Endometrium (tissue), 2 donors: Measurements from ENCODE around the gene CCDC186.
A peak's percentile ranks its signal among the peaks of the same experiment; 100 is the strongest.

ENCODE experiments used
- FAIRE-seq: peaks from 2 replicates; lab custom pipeline; 2012; peaks lifted over from hg19 to GRCh38; lab: Jason Lieb, UNC
- donor health status: control.
- donor health status: control.

The CCDC186 gene

GRCh38 chr10:114173921-114174694 is at the start of gene CCDC186:
Gene CCDC186, minus strand, starts transcription at chr10:114174203. Its CDS starts 10,935 bp downstream, at chr10:114163268.
- peak; percentile 64 for FAIRE-seq

GRCh38 chr10:114223066-114223465 is 49.1 kb upstream of the CCDC186 start:
- FAIRE-seq: no peak

GRCh38 chr10:114221235-114221634 is 47.2 kb upstream of the CCDC186 start:
- FAIRE-seq: no peak

DNA sequence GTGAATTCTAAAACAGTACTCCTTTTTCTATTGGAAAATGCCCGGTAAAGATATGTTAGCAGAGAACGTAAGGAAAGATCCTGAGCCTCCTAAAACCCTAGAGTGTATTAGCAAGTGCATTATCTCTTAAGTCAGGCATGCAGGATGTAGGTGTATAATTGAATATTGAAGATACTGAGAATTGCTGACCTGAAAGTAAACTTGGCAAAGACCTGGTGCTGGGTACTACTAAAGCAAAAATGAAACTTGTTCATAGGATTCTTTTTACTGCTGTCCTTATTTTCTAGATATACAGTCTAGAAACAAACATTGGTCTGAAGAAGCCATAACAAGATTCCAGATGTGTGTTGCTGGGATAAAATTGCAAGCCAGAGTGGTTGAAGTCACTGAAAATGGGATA is 46.3 kb upstream of the CCDC186 start:
- FAIRE-seq: no peak

- no peak for FAIRE-seq
Measured at GRCh38 chr10:114215033-114215432, 41.0 kb upstream of the CCDC186 start.

GRCh38 chr10:114212153-114212552 is 38.1 kb upstream of the CCDC186 start:
- no peak for FAIRE-seq

- no peak for FAIRE-seq
Measured at GRCh38 chr10:114208351-114208750, 34.3 kb upstream of the CCDC186 start.

DNA sequence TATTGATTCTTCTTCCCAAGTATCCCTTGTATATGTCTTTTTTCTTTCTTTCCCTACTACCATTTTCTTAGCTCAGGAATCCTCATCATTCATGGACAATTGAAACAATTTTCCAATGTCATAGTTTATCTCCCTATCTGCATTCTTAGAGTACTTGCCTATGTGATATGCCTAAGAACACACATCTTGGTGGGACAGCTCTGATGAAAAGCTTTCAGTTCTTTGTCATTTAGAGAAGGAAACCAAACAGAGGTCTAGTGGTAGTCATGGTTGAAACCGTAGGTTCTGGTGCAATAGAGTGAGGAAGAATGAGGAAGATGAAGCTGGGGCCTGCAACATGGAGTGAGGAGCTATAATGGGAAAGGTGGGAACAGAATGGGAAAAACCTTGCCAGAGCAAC is 33.3 kb upstream of the CCDC186 start:
- no peak for FAIRE-seq

DNA sequence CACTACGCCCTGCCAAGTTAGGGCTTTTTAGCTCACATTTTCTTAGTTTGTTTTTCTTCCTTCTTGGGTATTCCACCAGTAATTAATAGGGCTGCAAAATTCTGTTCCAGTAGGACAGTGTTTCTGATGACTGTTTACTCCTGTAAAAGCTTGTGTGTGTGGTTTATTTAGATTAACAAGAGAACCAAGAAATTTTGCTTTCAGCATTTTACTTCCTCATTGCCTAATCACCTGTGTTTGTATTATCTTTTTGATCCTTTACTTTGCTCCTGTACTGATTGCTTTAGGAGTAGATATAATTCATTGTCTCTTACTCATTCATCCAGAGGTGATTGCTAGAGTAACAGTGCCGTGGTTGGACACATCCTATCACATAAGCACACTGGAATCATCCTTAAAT is 32.9 kb upstream of the CCDC186 start:
- FAIRE-seq: no peak

DNA sequence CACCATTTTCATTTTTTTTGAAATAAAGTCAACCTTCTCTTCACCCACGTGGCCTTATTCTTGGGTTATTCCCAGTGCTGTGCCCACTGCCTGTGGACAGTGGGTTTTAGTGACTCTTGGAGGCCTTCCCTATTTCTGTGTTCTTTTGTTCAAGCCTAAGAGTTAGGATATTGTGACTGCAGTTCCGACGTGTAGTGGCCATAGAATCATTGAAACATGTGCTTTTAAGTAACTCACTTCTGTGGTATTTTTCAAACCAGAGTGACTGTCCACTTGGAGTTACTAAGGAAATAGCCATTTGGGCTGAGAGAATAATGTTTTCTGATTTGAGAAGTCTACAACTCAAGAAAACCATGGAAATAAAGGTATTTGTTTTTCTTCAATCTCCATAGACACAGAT is 28.8 kb upstream of the CCDC186 start:
- FAIRE-seq: no peak

GRCh38 chr10:114199239-114199638 is 25.2 kb upstream of the CCDC186 start:
- no peak for FAIRE-seq

GRCh38 chr10:114195079-114195478 is 21.1 kb upstream of the CCDC186 start:
- no peak for FAIRE-seq

DNA sequence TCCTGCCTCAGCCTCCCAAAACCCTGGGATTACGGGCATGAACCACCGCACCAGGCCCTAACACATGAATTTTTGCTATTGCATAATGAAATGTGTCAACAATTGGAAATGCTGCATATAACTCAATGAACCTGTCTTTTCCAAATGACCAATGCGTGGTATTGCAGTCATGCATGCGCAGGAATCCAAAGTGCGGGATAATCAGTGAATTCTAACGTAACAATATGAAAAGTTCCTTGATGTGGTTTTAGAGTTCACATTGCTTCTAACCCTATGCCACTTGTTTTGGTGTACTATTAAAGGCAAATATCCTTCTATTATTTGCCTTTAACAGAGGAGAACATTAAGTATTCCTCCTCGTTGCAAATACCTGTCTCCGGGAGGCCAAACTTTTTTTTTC is 15.7 kb upstream of the CCDC186 start:
- FAIRE-seq: no peak

GRCh38 chr10:114188900-114189299 is 14.9 kb upstream of the CCDC186 start:
- no peak for FAIRE-seq

GRCh38 chr10:114188001-114188400 is 14.0 kb upstream of the CCDC186 start:
- no peak for FAIRE-seq

DNA sequence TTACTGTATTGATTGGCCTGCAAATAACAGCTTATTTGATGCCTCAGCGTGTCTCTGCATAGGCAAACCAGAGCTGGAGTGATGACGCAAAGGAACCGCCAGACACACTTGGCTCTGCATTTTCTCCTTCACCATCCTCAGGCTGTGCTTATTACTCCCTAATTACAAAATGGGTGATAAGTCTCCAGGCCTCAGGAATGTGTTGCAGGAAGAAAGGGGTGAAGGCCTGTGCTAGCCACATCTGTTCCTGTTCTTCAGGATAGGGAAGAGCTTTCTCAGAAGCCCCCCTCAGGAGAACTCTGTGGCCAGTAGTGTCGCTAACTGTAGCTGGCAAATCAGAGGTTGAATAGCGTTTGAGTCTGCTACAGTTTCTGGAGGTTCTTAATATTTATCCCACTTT is 10.3 kb upstream of the CCDC186 start:
- FAIRE-seq: no peak

DNA sequence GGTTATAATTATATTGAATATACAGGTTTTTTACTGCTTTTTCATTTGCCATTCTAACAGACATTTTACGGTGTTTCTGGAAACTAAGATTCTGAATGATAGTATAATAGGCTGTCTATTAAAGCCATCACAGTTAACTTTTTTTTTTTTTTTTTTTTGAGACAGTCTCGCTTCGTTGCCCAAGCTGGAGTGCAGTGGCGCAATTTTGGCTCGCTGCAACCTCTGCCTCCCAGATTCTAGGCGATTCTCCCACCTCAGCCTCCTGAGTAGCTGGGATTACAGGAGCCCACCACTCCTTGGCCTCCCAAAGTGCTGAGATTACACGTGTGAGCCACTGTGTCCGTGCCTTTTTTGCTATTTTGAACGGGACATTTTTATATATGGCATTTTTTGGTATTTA is 9.6 kb upstream of the CCDC186 start:
- no peak for FAIRE-seq

DNA sequence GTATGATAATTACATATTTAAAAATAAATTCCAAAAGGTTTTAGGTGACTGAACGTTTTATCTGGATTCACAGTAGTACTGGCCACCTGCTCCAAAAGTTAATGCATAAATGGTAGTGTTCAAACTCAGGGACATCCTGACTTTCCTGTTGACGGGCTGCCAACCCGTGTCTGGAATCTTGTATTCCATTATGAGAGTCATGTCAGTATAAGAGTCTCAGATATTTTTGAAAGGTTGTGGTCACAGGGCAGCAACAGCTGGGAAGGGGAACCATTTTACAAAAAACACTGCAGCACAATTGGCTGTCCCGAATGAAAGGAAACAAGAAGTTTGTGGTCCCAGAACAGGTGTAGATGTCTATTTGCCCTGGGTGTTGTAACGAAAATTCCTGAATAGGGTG is 8.0 kb upstream of the CCDC186 start:
- no peak for FAIRE-seq

DNA sequence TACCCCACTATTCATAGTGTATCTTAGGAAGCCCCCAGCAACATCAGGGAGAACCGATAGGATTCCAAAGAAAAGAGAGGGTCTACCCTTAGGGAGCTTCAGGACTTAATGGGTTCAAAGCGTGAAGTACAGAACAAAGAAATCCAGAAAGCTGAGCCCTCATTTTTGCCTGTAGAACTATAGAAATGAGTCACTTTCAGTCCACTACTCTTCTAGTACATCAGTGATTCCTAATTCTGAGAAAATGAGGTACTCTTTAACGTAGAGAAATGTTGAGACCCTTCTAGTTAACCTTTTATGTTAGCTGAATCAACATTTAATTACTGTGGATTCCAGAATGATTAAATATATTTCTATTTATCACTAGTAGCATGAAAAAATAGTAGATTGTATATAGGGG is 6.9 kb upstream of the CCDC186 start:
- FAIRE-seq: no peak

DNA sequence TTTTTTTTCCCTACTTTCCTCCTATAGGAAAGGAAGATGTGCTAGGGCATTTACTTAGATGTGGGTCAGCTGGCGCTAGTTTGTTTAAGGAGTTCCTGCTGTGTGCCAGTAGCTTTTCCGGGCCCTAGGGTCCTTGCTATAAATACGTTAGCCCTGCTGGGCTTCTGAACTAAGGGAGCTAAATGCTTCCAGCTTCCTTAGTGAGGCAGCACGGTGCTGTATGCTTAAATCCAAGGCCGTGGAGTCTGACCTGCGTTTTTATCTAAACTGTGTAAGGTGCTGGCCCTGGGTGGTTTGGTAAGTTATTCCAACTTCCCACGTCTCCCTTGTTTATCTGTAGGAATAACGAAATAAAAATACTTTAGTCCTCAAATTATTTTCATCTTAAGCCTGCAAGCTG is 5.7 kb upstream of the CCDC186 start:
- no peak for FAIRE-seq

GRCh38 chr10:114179148-114179547 is 5.1 kb upstream of the CCDC186 start, which contains the start of gene TDRD1:
Gene TDRD1, plus strand, starts transcription at chr10:114179353. Its CDS starts 8,479 bp downstream, at chr10:114187832.
- no peak for FAIRE-seq

DNA sequence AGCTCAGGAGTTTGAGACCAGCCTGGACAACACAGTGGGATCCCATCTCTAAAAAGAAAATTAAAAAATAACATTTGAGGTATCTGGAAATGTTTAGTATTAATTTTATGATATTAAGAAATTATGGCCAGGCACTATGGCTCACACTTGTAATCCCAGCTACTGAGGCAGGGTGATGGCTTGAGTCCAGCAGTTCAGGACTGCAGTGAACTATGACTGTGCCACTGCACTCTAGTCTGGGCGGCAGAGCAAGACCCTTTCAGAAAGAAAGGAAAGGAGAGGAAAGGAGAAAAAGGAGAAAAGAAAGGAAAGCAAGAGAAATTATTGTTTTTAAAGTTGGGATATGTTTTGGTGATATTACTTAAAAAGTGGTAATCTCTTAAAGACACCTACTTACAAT is 2.5 kb upstream of the CCDC186 start:
- FAIRE-seq: no peak

- no peak for FAIRE-seq
Measured at GRCh38 chr10:114175667-114176066, 1.7 kb upstream of the CCDC186 start.

- FAIRE-seq: no peak
Measured at GRCh38 chr10:114174695-114175188, 739 bp upstream of the CCDC186 start.
